ENCODE results near the gene HMSD. TPM values are rescaled to one million over a fixed set of nuclear protein-coding genes. Genes with fewer than 3 reads are reported as not detected.

The HMSD gene
- polyA plus RNA-seq, 1 of the 3 experiments (the other 2 are of a cell fraction) = not detected

DNA sequence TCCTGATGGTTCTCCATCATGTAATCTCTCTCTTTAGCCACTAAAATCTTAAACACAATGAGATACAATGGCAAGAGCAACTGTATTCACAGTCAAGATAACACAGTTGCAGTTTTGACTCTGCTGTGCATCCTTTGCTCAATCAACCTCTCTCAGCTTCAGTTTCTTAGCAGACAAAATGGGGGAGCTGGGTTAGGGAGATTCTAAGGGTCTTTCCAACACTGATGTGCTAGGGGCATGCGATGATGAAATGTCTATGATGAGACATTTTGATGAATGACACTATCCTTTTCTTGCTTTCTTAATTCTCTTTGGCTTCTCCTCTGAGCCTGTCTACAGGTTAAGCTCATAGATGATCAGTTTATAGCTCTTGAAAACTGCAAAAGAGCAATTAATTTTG is 40.2 kb upstream of the HMSD start:
- POLR2A ChIA-PET = no interaction called here
- H3K4me1 ChIP-seq (ENCODE audit: control insufficient read depth in 1 of 2, insufficient read depth in 2 of 2, low read depth in 1 of 2, low read length in 1 of 2) = no peaks in the 10 kb centered on the region
- TF ChIP-seq FOXJ3 (CRISPR knock-in tag; IDR thresholded peaks at IDR 0.05) = no peak
- no peak for TF ChIP-seq RXRA (IDR thresholded peaks at IDR 0.05; ENCODE audit: borderline replicate concordance, low read depth)
- H3K4me3 ChIP-seq (ENCODE audit: low read depth in 2 of 2, low read length in 1 of 2) = no peak overlapping the region
- H3K36me3 ChIP-seq (replicated peaks in 1 of 2; ENCODE audit: control insufficient read depth in 1 of 2, insufficient read depth in 2 of 2, low read length in 1 of 2) = no peaks in the 10 kb centered on the region
- H3K4me2 ChIP-seq = no peak overlapping the region
- H3F3A ChIP-seq (replicated peaks; ENCODE audit: insufficient read depth) = no peaks in the 10 kb centered on the region
- CTCF ChIA-PET = interaction anchor here (0.6 to 1.2 kb wide), 3 partner anchors 11 to 27 kb away, joined by 3 to 5 read pairs (median 3); no protein-coding TSS in a partner anchor
- H4K20me1 ChIP-seq (ENCODE audit: insufficient read depth) = no peaks in the 10 kb centered on the region
- no peaks in the 10 kb centered on the region for H3K27me3 ChIP-seq (ENCODE audit: insufficient read depth)
- no peaks in the 10 kb centered on the region for H3K9me2 ChIP-seq
- H3K9ac ChIP-seq = no peak overlapping the region
- H3K27ac ChIP-seq (ENCODE audit: low read depth in 2 of 2, low read length in 1 of 2) = no peak overlapping the region
- WGBS (ENCODE audit: low lambda C conversion rate) = 5% methylated on average over 1 of the region's 1 CpG
- no peak for DNase-seq
- no peaks in the 10 kb centered on the region for H3K79me2 ChIP-seq (ENCODE audit: insufficient read depth)
- no peak overlapping the region for H2AFZ ChIP-seq (ENCODE audit: low read depth)
- no peaks in the 10 kb centered on the region for H3K9me3 ChIP-seq

DNA sequence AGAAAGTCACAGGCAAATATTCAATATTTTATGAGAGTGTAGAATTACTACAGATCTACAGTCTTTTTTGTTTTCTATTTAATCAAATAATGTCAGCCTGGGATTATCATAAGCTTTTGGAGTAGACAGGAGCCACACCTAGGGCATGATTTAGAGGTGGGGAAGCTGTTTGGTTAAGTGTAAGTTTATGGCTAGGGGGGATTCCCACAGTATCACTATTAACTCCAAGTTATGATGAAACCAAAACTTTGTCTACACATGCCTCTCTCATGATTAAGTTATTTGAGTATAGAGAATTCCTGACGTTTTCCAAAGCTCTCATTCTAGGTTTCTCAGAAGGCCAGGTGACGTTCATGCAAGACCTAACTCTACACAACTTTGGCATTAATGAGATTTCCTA is 39.2 kb upstream of the HMSD start:
- no peak overlapping the region for H3K27ac ChIP-seq (ENCODE audit: low read depth in 2 of 2, low read length in 1 of 2)
- H3K27me3 ChIP-seq (ENCODE audit: insufficient read depth) = no peaks in the 10 kb centered on the region
- no peaks in the 10 kb centered on the region for H3F3A ChIP-seq (replicated peaks; ENCODE audit: insufficient read depth)
- no peaks in the 10 kb centered on the region for H3K36me3 ChIP-seq (replicated peaks in 1 of 2; ENCODE audit: control insufficient read depth in 1 of 2, insufficient read depth in 2 of 2, low read length in 1 of 2)
- no peaks in the 10 kb centered on the region for H3K9me2 ChIP-seq
- DNase-seq = no peak
- H3K9ac ChIP-seq = no peak overlapping the region
- no peaks in the 10 kb centered on the region for H3K4me1 ChIP-seq (ENCODE audit: control insufficient read depth in 1 of 2, insufficient read depth in 2 of 2, low read depth in 1 of 2, low read length in 1 of 2)
- H4K20me1 ChIP-seq (ENCODE audit: insufficient read depth) = no peaks in the 10 kb centered on the region
- TF ChIP-seq SIN3A (IDR thresholded peaks at IDR 0.05; ENCODE audit: borderline replicate concordance, low read depth, low read length) (no peak), POLR2AphosphoS5 (IDR thresholded peaks at IDR 0.05; ENCODE audit: low read depth, low read length) (no peak), NRF1 (IDR thresholded peaks at IDR 0.05; ENCODE audit: low read depth, low read length) (no peak), MEF2A (IDR thresholded peaks at IDR 0.05; ENCODE audit: borderline replicate concordance, low read depth) (no peak), RFX5 (IDR thresholded peaks at IDR 0.05; ENCODE audit: low read length) (no peak), ELF1 (IDR thresholded peaks at IDR 0.05) (no peak)
- TF ChIP-seq, protein P1, sequence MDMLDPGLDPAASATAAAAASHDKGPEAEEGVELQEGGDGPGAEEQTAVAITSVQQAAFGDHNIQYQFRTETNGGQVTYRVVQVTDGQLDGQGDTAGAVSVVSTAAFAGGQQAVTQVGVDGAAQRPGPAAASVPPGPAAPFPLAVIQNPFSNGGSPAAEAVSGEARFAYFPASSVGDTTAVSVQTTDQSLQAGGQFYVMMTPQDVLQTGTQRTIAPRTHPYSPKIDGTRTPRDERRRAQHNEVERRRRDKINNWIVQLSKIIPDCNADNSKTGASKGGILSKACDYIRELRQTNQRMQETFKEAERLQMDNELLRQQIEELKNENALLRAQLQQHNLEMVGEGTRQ (IDR thresholded peaks at IDR 0.05; ENCODE audit: borderline replicate concordance, low read depth, low read length) = no peak
- TF ChIP-seq, protein P2, sequence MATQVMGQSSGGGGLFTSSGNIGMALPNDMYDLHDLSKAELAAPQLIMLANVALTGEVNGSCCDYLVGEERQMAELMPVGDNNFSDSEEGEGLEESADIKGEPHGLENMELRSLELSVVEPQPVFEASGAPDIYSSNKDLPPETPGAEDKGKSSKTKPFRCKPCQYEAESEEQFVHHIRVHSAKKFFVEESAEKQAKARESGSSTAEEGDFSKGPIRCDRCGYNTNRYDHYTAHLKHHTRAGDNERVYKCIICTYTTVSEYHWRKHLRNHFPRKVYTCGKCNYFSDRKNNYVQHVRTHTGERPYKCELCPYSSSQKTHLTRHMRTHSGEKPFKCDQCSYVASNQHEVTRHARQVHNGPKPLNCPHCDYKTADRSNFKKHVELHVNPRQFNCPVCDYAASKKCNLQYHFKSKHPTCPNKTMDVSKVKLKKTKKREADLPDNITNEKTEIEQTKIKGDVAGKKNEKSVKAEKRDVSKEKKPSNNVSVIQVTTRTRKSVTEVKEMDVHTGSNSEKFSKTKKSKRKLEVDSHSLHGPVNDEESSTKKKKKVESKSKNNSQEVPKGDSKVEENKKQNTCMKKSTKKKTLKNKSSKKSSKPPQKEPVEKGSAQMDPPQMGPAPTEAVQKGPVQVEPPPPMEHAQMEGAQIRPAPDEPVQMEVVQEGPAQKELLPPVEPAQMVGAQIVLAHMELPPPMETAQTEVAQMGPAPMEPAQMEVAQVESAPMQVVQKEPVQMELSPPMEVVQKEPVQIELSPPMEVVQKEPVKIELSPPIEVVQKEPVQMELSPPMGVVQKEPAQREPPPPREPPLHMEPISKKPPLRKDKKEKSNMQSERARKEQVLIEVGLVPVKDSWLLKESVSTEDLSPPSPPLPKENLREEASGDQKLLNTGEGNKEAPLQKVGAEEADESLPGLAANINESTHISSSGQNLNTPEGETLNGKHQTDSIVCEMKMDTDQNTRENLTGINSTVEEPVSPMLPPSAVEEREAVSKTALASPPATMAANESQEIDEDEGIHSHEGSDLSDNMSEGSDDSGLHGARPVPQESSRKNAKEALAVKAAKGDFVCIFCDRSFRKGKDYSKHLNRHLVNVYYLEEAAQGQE (IDR thresholded peaks at IDR 0.05; ENCODE audit: low read depth, low read length) = no peak
- TF ChIP-seq, protein P3, sequence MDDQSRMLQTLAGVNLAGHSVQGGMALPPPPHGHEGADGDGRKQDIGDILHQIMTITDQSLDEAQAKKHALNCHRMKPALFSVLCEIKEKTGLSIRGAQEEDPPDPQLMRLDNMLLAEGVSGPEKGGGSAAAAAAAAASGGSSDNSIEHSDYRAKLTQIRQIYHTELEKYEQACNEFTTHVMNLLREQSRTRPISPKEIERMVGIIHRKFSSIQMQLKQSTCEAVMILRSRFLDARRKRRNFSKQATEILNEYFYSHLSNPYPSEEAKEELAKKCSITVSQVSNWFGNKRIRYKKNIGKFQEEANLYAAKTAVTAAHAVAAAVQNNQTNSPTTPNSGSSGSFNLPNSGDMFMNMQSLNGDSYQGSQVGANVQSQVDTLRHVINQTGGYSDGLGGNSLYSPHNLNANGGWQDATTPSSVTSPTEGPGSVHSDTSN (IDR thresholded peaks at IDR 0.05) = no peak
- no peaks in the 10 kb centered on the region for H3K9me3 ChIP-seq
- ChIA-PET CTCF (interaction anchor here (1.2 kb wide), 1 partner anchor 26 kb away, joined by 5 read pairs; no protein-coding TSS in a partner anchor), POLR2A (no interaction called here)
- WGBS (ENCODE audit: low lambda C conversion rate) = 2% methylated on average over 2 of the region's 2 CpGs
- no peaks in the 10 kb centered on the region for H3K79me2 ChIP-seq (ENCODE audit: insufficient read depth)
- no peak overlapping the region for H3K4me2 ChIP-seq
- H3K4me3 ChIP-seq (ENCODE audit: low read depth in 2 of 2, low read length in 1 of 2) = no peak overlapping the region
- no peak overlapping the region for H2AFZ ChIP-seq (ENCODE audit: low read depth)
